Activated CD8-positive, alpha-beta T cell treated with anti-CD3 and anti-CD28 coated beads for 36 hours (primary cell): ENCODE results near the gene HSPG2. TPM values are rescaled to one million over a fixed set of nuclear protein-coding genes. Genes with fewer than 3 reads are reported as not detected.

Source experiments
- ATAC-seq: fragments of 200-7000 bp; cut with Tn5 transposase; one replicate; pipeline ENCODE4 v1.10.0; 2021; ENCODE audit warnings: mild to moderate bottlenecking, moderate library complexity
- CTCF ChIA-PET: fragments of 350-600 bp; sonication (Branson Sonifier 250); formaldehyde crosslinking; loops from one replicate; lab custom pipeline; 2021; ENCODE audit warnings: antibody characterized with exemption; lab: Charles Lee
- POLR2A ChIA-PET: fragments of 350-600 bp; sonication (Branson Sonifier 250); formaldehyde crosslinking; loops from one replicate; lab custom pipeline; 2021; ENCODE audit warnings: antibody characterized with exemption; lab: Charles Lee
- DNase-seq: peaks from one replicate; pipeline ENCODE4 v3.0.0-alpha.2; 2020
- H3K27ac Mint-ChIP-seq: one replicate; pipeline ENCODE4 v1.8.0; 2021; ENCODE audit warnings: mild to moderate bottlenecking, mixed read lengths
- H3K27me3 Mint-ChIP-seq: one replicate; pipeline ENCODE4 v1.8.0; 2021; ENCODE audit warnings: mixed read lengths
- H3K36me3 Mint-ChIP-seq: one replicate; pipeline ENCODE4 v1.8.0; 2021; ENCODE audit warnings: low read depth, mixed read lengths
- H3K4me1 Mint-ChIP-seq: one replicate; pipeline ENCODE4 v1.8.0; 2021; ENCODE audit warnings: low read depth, mixed read lengths
- H3K4me3 Mint-ChIP-seq: one replicate; pipeline ENCODE4 v1.8.0; 2021; ENCODE audit warnings: mild to moderate bottlenecking, moderate library complexity, mixed read lengths
- H3K9me3 Mint-ChIP-seq: one replicate; pipeline ENCODE4 v1.8.0; 2021; ENCODE audit warnings: mixed read lengths
- intact Hi-C: fragments of 100-400 bp; cut with micrococcal nuclease; formaldehyde crosslinking; loops from one replicate; pipeline ENCODE4 v1.10.0; 2022
- total RNA-seq, 2 experiments: library from RNA; stranded (reverse); gene quantifications; one replicate each; pipeline ENCODE4 v1.2.3, GENCODE V29; 2021
- TF ChIP-seq, protein P1 (sequence below): fragments of 200-600 bp; IDR thresholded peaks from one replicate; pipeline ENCODE4 v1.8.0; 2022; ENCODE audit warnings: antibody characterized with exemption, mild to moderate bottlenecking

The HSPG2 gene
- total RNA-seq, 2 experiments from 2014 or later = 52.1 to 59.0 TPM

DNA sequence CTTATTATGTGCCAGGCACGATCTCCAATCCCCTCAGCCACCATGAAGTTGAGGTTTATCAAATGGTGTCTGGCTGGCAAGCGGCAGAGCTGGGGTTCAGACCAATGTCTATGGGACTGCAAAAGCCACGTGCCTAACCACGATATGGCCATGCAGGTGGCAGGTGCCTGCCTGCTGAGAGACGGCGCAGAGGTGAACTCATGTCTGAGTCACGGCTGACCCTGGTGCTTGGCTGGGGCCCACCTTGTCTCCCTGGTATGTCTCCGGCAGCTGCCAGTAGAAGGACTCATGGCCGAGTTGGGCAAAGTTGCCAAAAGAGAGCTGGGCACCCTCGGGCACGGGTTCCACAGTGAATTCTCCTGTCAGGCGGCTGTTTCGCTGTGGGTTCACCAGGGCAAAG is 65.2 kb downstream of the HSPG2 start:
- Mint-ChIP-seq H3K4me3 (no peak overlapping the region), H3K36me3 (no peaks in the 10 kb centered on the region), H3K9me3 (no peaks in the 10 kb centered on the region), H3K27ac (no peak overlapping the region), H3K4me1 (peaks cover 5% of the 10 kb centered on the region), H3K27me3 (no peaks in the 10 kb centered on the region)
- ATAC-seq (no peak), DNase-seq (no peak)
- ChIA-PET CTCF (no interaction called here), POLR2A (no interaction called here)
- TF ChIP-seq, protein P1, sequence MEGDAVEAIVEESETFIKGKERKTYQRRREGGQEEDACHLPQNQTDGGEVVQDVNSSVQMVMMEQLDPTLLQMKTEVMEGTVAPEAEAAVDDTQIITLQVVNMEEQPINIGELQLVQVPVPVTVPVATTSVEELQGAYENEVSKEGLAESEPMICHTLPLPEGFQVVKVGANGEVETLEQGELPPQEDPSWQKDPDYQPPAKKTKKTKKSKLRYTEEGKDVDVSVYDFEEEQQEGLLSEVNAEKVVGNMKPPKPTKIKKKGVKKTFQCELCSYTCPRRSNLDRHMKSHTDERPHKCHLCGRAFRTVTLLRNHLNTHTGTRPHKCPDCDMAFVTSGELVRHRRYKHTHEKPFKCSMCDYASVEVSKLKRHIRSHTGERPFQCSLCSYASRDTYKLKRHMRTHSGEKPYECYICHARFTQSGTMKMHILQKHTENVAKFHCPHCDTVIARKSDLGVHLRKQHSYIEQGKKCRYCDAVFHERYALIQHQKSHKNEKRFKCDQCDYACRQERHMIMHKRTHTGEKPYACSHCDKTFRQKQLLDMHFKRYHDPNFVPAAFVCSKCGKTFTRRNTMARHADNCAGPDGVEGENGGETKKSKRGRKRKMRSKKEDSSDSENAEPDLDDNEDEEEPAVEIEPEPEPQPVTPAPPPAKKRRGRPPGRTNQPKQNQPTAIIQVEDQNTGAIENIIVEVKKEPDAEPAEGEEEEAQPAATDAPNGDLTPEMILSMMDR = no peak
- intact Hi-C loops = no loop called here

DNA sequence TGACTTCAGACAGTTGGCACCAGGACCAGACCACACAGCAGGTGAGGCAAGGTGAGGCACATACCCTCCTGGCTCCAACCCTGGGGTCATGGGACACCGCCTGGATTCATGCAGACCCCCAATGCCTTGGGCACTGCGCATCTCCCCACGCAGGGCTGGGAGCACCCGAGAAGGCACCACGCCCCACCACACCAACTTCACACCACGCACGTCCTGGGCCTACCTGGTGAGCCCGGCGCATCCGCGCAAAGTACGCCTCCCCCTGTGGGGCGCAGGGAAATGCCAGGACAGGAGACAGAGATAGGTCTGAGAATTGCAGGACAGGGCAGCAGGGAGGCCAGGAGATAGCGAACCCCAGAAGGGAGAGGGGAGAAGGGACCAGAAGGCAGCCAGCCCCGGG is 66.5 kb downstream of the HSPG2 start:
- POLR2A ChIA-PET = no interaction called here
- intact Hi-C loops = no loop called here
- H3K27ac Mint-ChIP-seq = no peak overlapping the region
- no peak for ATAC-seq
- no peak overlapping the region for H3K4me3 Mint-ChIP-seq
- TF ChIP-seq, protein P1 = no peak
- CTCF ChIA-PET = no interaction called here
- no peaks in the 10 kb centered on the region for H3K27me3 Mint-ChIP-seq
- no peak for DNase-seq
- peaks cover 10% of the 10 kb centered on the region for H3K4me1 Mint-ChIP-seq
- H3K9me3 Mint-ChIP-seq = no peaks in the 10 kb centered on the region
- no peaks in the 10 kb centered on the region for H3K36me3 Mint-ChIP-seq

DNA sequence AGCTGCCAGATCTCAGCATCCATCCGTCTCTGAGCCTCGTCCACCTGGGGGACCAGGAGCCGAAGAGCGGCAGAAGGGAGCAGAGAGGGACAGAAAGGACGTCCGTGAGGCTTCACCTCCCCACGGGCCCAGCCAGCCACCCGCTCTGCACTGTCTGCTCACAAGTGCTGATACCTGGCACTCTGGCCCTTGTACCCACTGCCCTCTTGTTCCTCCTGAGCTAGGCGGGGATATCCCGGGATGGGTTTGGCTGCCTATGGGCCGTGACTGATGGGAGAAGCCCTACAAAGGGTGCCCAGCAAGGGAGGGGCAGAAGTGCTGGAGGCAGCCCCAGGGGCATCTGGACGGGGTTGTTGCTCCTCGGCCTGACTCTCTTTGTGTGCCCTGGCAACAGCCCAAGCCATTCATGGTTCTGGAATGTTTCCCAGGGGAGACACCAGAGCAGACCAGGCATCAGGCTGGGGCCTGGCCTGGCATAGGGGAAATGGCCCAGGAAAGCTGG is 67.4 kb downstream of the HSPG2 start:
- H3K36me3 Mint-ChIP-seq = no peaks in the 10 kb centered on the region
- no peak overlapping the region for H3K27ac Mint-ChIP-seq
- ATAC-seq (no peak), DNase-seq (no peak)
- CTCF ChIA-PET = no interaction called here
- H3K4me3 Mint-ChIP-seq = no peak overlapping the region
- POLR2A ChIA-PET = no interaction called here
- no peaks in the 10 kb centered on the region for H3K9me3 Mint-ChIP-seq
- H3K4me1 Mint-ChIP-seq = peaks cover 10% of the 10 kb centered on the region
- TF ChIP-seq, protein P1 = no peak
- intact Hi-C loops = no loop called here
- H3K27me3 Mint-ChIP-seq = no peaks in the 10 kb centered on the region

DNA sequence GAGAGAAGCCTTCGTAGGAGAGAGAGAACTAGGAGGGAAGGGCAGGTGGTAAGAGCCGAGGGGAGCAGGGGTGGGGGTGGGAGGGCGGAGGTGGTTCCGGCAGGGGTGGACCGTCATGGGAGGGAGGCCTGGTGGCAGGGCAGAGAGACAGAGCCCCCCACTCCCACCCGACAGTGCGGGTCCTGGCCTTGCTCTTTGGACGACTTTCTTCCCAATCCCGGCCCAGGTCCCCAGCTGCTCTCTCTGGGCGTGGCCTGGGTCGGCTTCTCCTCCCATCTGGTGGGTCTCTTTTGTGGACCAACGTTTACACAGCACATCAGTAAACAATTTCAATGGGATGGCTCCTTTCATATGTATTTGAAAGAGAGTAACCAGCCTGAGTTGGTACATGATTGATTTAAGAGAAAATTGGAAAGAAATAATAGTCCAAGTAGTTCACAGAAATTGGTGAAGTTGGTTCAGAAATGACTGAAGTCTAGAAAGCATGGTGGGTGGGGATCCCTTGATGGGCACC is 68.1 kb downstream of the HSPG2 start:
- TF ChIP-seq, protein P1 = no peak
- H3K27ac Mint-ChIP-seq = no peak overlapping the region
- no peaks in the 10 kb centered on the region for H3K27me3 Mint-ChIP-seq
- ChIA-PET CTCF (no interaction called here), POLR2A (no interaction called here)
- ATAC-seq (no peak), DNase-seq (no peak)
- no peaks in the 10 kb centered on the region for H3K9me3 Mint-ChIP-seq
- intact Hi-C loops = no loop called here
- H3K4me1 Mint-ChIP-seq = peaks cover 10% of the 10 kb centered on the region
- H3K4me3 Mint-ChIP-seq = no peak overlapping the region
- no peaks in the 10 kb centered on the region for H3K36me3 Mint-ChIP-seq

DNA sequence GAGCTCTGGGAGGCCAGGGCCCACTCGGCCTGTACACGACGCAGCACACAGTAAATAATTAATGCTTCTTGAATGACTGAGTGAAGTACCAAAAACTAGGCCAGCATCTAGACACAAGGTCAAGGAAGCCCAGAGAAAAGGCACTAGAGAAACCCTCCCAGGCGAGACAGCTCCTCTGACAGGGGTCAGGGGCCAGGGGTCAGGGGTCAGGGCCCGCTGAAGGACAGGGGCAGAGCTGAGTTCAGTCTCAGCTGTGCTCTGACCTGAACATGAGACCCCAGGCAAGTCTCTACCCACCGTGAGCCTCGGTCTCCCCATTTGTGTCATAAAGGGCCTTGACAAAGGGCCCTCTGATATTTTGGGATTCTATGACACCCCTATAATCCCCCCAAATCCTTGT is 68.6 kb downstream of the HSPG2 start:
- H3K4me1 Mint-ChIP-seq = peaks cover 10% of the 10 kb centered on the region
- ChIA-PET CTCF (no interaction called here), POLR2A (no interaction called here)
- H3K36me3 Mint-ChIP-seq = no peaks in the 10 kb centered on the region
- H3K9me3 Mint-ChIP-seq = no peaks in the 10 kb centered on the region
- intact Hi-C loops = no loop called here
- TF ChIP-seq, protein P1 = no peak
- H3K27me3 Mint-ChIP-seq = no peaks in the 10 kb centered on the region
- no peak overlapping the region for H3K27ac Mint-ChIP-seq
- ATAC-seq (no peak), DNase-seq (no peak)
- no peak overlapping the region for H3K4me3 Mint-ChIP-seq
